GM19452 (cell line): ENCODE data around the gene BORCS5.

Experiments
- ATAC-seq: cut with Tn5 transposase; IDR thresholded peaks from one replicate; pipeline ENCODE4 v1.9.1; 2021; ENCODE audit not compliant: unreplicated experiment

Gene BORCS5

DNA sequence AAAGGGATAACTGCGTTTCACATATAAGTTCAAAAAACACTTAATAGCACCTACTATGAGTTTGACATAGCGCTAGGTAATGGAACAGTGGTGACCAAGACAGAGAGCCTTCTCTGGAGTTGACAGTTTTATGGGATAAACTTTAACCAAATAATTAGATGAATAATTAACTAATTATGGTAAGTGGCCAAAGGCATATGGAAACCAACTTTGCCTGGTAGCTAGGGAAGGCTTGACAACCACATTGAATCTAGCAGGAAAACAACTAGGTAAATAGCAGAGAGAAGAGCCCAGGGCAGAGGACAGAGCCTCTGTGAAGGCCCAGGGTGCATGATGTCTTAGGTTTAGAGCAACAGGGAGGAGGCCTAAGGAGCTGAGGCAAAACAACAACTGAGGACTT is 153.7 kb downstream of the BORCS5 start:
- ATAC-seq = no peak

DNA sequence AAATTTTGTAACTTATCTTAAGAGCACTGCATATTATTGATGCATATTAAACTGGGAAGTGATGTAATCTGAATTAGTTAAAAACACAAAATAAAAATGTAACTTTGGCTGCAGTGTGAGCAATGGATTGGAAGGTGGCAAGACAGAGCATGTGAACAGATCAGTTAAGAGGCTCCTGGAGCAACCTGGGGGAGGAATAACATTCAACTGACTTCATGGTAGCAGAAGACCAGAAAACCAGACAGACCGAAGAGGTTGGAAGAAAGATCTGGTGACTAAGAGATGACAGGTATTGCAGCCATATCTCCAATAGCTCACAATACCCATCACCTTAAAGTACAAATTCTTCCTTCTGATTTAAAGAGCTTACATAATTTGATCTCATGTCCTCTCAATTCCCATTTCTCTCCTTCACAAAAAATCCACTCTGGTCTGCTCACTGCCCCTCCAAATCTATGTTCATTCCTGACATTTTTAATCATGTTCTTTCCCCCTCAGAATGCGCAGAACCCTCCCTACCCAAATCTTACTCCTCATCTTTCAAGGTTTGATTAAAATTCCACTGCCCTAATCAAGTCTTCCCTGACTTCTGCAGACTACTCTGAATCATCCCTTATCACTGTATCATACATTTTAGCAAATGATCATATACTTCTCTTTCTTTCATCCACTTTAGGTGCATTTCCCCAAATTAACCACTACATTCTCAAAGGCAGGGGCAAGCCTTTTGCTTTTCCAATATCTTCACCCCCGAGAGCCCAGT is 154.3 kb downstream of the BORCS5 start:
- ATAC-seq = no peak

DNA sequence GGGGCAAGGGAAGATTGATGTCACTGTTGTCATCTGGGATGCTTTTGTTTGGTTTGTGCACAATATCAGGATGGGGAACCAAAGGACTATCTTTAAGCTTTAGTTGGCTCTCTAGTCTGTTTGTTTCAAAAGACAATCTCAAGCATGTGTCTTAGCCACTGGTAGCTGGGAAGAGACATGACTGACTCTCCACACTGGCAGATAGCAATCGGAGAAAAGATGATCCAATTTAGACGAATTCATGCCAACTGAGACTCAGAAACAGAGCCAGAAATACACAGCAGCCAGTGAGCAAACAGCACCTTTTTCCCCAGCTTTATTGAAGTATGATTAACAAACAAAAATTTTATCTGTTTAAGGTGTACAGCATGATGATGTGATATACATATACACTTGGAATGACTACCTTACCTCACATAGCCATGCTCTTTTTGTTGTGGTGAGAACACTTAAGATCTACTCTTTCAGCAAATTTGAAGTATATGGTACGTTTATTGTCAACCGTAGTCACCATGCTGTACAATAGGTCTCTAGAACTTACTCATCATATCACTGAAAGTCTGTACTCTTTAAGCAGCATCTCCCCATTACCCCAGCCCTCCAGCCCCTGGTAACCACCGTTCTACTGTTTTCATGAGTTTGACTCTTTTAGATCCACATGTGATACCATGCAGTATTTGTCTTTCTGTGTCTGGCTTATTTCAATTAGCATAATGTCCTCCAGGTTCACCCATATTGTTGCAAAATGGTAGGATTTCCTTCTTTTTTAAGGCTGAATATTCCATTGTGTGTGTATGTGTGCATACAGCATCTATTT is 155.2 kb downstream of the BORCS5 start:
- ATAC-seq = no peak

DNA sequence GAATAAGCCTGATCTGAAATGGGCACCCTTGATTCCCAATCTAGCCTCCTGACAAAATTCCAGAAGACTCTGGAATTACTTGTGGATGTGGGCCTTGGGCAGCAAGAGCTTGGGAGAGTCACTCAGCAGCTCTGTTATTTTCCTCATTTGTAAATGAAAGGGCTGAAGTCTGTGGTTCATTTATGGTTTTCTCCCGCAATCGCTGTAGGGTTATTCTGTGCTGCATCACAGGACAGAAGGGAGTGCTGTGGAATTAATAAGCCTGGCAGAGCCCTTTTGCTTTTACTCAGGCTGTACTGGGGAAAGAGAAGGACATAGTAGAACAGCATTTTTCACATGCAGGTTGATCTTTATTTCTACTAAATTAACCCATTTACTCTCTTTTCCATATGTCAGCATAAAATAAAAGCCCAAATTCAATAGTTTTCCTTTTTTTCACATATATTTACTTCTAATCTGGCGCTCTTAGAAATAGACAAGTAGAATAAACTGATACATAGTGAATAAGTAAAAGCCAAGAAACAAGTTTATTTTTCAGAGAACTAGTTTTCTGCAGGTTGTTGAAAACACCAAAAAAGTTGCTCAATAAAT is 156.6 kb downstream of the BORCS5 start:
- no peak for ATAC-seq

DNA sequence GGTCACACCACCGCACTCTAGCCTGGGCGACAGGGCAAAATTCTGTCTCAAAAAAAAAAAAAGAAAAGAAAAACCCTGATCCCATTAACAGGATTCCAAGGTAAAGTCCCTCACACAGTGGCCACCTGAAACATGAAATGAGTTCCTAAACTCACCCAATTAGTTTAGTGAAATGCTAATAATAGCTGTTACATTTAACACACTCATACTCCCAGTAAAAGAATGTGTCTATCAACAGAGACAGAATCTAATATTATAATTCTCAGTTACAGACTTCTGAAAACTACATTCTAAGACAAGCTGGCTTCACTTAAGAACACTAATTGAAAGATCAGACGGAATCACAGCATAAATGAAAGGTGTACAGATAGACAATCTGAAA is 161.6 kb downstream of the BORCS5 start:
- ATAC-seq = no peak

DNA sequence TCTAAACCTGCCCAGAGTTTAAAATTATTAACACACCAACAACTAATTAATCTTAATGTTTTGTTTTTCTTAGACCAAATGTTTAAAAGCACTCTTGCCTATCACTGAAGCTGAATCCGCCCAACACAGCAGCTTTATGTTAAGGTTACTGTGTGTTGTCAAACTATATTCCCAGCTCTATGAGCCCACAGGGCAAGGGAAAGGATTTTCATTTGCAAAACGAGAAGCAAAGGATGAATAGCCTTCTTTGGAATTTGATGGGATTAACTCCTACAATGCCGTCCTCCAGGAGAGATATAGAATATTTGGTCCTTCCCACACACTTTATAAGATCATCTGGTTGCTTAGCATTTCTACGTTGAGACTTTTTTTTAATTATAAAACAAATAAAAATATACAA is 162.0 kb downstream of the BORCS5 start:
- no peak for ATAC-seq
